Heart left ventricle (tissue), 16 donors: ENCODE measurements around the gene MPI. TPM values are rescaled to one million over a fixed set of nuclear protein-coding genes. Genes with fewer than 3 reads are reported as not detected.
"Not testable (repeated sequence)": the region's sequence is repeated elsewhere in the genome, so short reads cannot be mapped to it uniquely, and the experiment has no call there.

Experiments used
- ATAC-seq, 4 donors: fragments of 200-7000 bp; cut with Tn5 transposase; one replicate each; pipeline ENCODE4 v1.9.1; 2020 to 2022; ENCODE audit warnings: moderate library complexity in 4 of 4, mild to moderate bottlenecking in 3 of 4, moderate number of reproducible peaks in 1 of 4
- DNase-seq, 5 donors: peaks; one replicate each; pipeline ENCODE4 v3.0.0-alpha.2; 2020
- H3K27ac ChIP-seq, 12 donors: fragments of 200-600 bp; sonication (generic) in 4 of 12; one replicate each; pipeline versions ENCODE4 v1.5.0 to v1.8.0; 2016 to 2022; ENCODE audit warnings: mild to moderate bottlenecking in 2 of 12
- H3K27me3 ChIP-seq, 9 donors: fragments of 200-600 bp; sonication (generic) in 2 of 9; one replicate each; pipeline versions ENCODE4 v1.5.1 to v1.8.0; 2016 to 2022; ENCODE audit warnings: mild to moderate bottlenecking in 3 of 9
- H3K36me3 ChIP-seq, 9 donors: fragments of 200-600 bp; sonication (generic) in 2 of 9; one replicate each; pipeline versions ENCODE4 v1.5.0 to v1.8.0; 2018 to 2022; ENCODE audit warnings: mild to moderate bottlenecking in 2 of 9
- H3K4me1 ChIP-seq, 12 donors: fragments of 200-600 bp; sonication (generic) in 4 of 12; one replicate each; pipeline versions ENCODE4 v1.5.0 to v1.8.0; 2016 to 2022; ENCODE audit warnings: mild to moderate bottlenecking in 3 of 12
- H3K4me3 ChIP-seq, 12 donors: fragments of 200-600 bp; sonication (generic) in 4 of 12; one replicate each; pipeline versions ENCODE4 v1.5.0 to v1.8.0; 2017 to 2022; ENCODE audit warnings: mild to moderate bottlenecking in 9 of 12, moderate library complexity in 4 of 12
- H3K9me3 ChIP-seq, 12 donors: fragments of 200-600 bp; sonication (generic) in 4 of 12; one replicate each; pipeline versions ENCODE4 v1.5.0 to v1.8.0; 2016 to 2022; ENCODE audit warnings: mild to moderate bottlenecking in 1 of 12
- CTCF ChIP-seq, 12 donors: fragments of 200-600 bp; sonication (generic) in 4 of 12; IDR thresholded peaks; one replicate each; pipeline versions ENCODE4 v1.5.0 to v1.8.0; 2018 to 2022; ENCODE audit warnings: antibody characterized with exemption in 12 of 12, mild to moderate bottlenecking in 5 of 12
- POLR2A ChIP-seq, 2 donors: fragments of 450-650 bp; IDR thresholded peaks; one replicate each; pipeline ENCODE4 v1.6.1; 2017; ENCODE audit warnings: antibody characterized with exemption in 2 of 2, mild to moderate bottlenecking in 2 of 2, moderate library complexity in 2 of 2
- WGBS, 4 donors: extraction: QIAGEN DNeasy Blood & Tissue Kit in 2 of 4; methylation state at CpG; one replicate each; pipeline versions ENCODE4 v1.1.5 to v1.1.7; 2013 to 2018; 5-methylcytosine and 5-hydroxymethylcytosine counted together
- intact Hi-C, 10 donors: fragments of 100-400 bp; cut with DNase I; formaldehyde crosslinking; loops; one replicate each; pipeline versions ENCODE4 v1.11.1 to v1.14.2; 2022
- polyA plus RNA-seq, 2 donors: library from polyadenylated mRNA; stranded (reverse); fragments of 200-250 nt; gene quantifications; one replicate each; pipeline ENCODE4 v1.2.3, GENCODE V29; 2013
- total RNA-seq, 9 donors: library from RNA; depleted of rRNA in 2 of 9; stranded (reverse); fragments of >200 nt in 2 of 9; fragmentation: NEBNext Ultra II Directional in 3 of 9; extraction: Animal tissue kit (Norgen Biotek cat#: 25700) in 3 of 9; gene quantifications; one replicate each; pipeline versions ENCODE4 v1.1.0 to v1.2.4, GENCODE V29; 2016 to 2023
- donor health status: ischemic (EF 13 %, LVEDD 7.1; RV severe dilation, severe dysfunction).
- donor health status: healthy with polysubstance abuse.
- donor health status: DM: no; HTN: yes; CAD: no.
- donor health status: DM: no; HTN: no; CAD: no.
- donor health status: ischemic (EF 25% LVEDD 6.9; RV normal size, moderate dysfunction).
- donor health status: ischemic (EF 25% LVEDD 5.7; RV mildly dilated, moderate dysfunction).
- donor health status: healthy.
- donor health status: DM: yes; HTN: yes; CAD: no.
- donor health status: ischemic (EF 35%, LVEDD 5.7; RV mildly dilated, moderate dysfunction).
- donor health status: nonischemic (EF 11% LVEDD 7.7; RV severe dilation, severe dysfunction).
- donor health status: DM: yes; HTN: yes; CAD: no.
- donor health status: PGD.
- donor health status: ischemic (EF 29% LVEDD 5.4; RV normal size, mild dysfunction).
- donor health status: nonischemic (EF 23%, LVEDD 6.1; RV moderate dilation, normal function).

The MPI gene
- total and polyA plus RNA-seq, 11 donors = 22.4 to 85.7 (median 59.0) TPM

GRCh38 chr15:74892313-74892712 lies 2.5 kb downstream of the MPI start:
- 65 to 76% (median 73%) methylated on average over 2 to 3 of the region's 3 CpGs for WGBS, 4 donors
- no peak for ATAC-seq
- intact Hi-C loops = loop anchor here in 2 of 10 donors (5.0 to 10.0 kb wide), 2 partner anchors 45 to 48 kb away; partner anchors contain the start of gene ULK3 (in 1 of the 2)
- H3K4me3 ChIP-seq = no peak overlapping the region
- no peak for TF ChIP-seq POLR2A (IDR thresholded peaks at IDR 0.05)
- no peak for TF ChIP-seq CTCF (IDR thresholded peaks at IDR 0.05)
- peaks cover 0 to 32% (median 19%) of the 10 kb centered on the region in 9 donors for H3K36me3 ChIP-seq
- H3K9me3 ChIP-seq = no peaks in the 10 kb centered on the region
- no peaks in the 10 kb centered on the region for H3K27me3 ChIP-seq
- peaks cover 2 to 51% (median 25%) of the 10 kb centered on the region in 12 donors for H3K4me1 ChIP-seq
- DNase-seq = peak in 1 of 5 donors; percentile 37
- H3K27ac ChIP-seq = peak overlapping the region in 5 of 12 donors; percentile 42 to 89 (median 86)

DNA sequence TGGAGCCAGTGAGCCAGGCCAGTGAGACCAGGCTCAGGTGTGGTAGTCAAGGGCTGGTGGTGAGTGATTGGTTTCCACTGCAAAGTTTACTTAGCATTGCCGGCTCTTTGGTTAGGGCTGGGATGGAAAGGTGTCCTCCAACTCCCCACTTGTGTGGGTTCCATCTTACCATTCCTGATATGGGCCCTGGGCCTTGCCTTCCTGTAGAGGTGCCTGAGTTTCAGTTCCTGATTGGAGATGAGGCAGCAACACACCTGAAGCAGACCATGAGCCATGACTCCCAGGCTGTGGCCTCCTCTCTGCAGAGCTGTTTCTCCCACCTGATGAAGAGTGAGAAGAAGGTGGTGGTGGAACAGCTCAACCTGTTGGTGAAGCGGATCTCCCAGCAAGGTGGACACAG lies 3.1 kb downstream of the MPI start:
- intact Hi-C loops = loop anchor here in 2 of 10 donors (5.0 to 10.0 kb wide), 2 partner anchors 46 to 48 kb away; partner anchors contain the start of gene ULK3 (in 1 of the 2)

DNA sequence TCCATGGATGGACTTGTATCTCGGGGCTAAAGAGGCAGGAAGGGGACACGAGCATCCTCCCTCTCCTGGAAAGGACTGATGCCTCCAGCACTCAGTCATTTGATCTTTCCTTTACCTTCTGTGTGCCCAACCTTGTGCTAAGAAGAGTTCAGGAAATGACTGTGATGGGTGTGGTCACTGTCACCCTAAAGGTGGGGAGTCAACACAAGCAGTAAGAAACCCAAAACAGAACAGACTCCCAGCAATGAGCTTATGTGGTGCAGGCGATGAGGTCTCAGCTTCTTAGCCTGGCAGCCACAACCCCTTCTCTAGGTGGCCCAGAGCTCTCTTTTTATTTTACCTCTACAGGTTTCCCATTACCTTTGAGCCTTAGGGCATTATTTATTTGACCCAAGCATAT lies 3.8 kb downstream of the MPI start:
- Histone ChIP-seq H3K9me3 (no peaks in the 10 kb centered on the region), H3K27ac (peak overlapping the region in 1 of 12 donors; percentile 42), H3K4me1 (peaks cover 2 to 62% (median 26%) of the 10 kb centered on the region in 12 donors), H3K36me3 (peaks cover 0 to 43% (median 25%) of the 10 kb centered on the region in 9 donors), H3K27me3 (no peaks in the 10 kb centered on the region), H3K4me3 (no peak overlapping the region)
- ATAC-seq = no peak
- no peak for DNase-seq
- WGBS, 4 donors = 83 to 90% (median 88%) methylated on average over 3 of the region's 3 CpGs
- intact Hi-C loops = loop anchor here in 2 of 10 donors (5.0 to 10.0 kb wide), 2 partner anchors 46 to 49 kb away; partner anchors contain the start of gene ULK3 (in 1 of the 2)
- TF ChIP-seq POLR2A (IDR thresholded peaks at IDR 0.05) = no peak
- no peak for TF ChIP-seq CTCF (IDR thresholded peaks at IDR 0.05)

More for the DNA sequence above, 3.1 kb downstream of the MPI start:
- peaks cover 2 to 57% (median 26%) of the 10 kb centered on the region in 12 donors for H3K4me1 ChIP-seq
- no peak overlapping the region for H3K4me3 ChIP-seq
- H3K36me3 ChIP-seq = peaks cover 0 to 36% (median 20%) of the 10 kb centered on the region in 9 donors
- TF ChIP-seq CTCF (IDR thresholded peaks at IDR 0.05) (no peak), POLR2A (IDR thresholded peaks at IDR 0.05) (no peak)
- 97 to 100% (median 99%) methylated on average over 1 to 2 of the region's 2 CpGs for WGBS, 4 donors
- no peaks in the 10 kb centered on the region for H3K9me3 ChIP-seq
- peak overlapping the region in 1 of 12 donors; percentile 42 for H3K27ac ChIP-seq
- ATAC-seq = no peak
- H3K27me3 ChIP-seq = no peaks in the 10 kb centered on the region
- no peak for DNase-seq

GRCh38 chr15:74894383-74894782 lies 4.5 kb downstream of the MPI start:
- intact Hi-C loops = loop anchor here in 2 of 10 donors (5.0 to 10.0 kb wide), 2 partner anchors 47 to 50 kb away; partner anchors contain the start of gene ULK3 (in 1 of the 2)
- H3K4me1 ChIP-seq = peaks cover 0 to 54% (median 20%) of the 10 kb centered on the region in 12 donors
- not testable (repeated sequence) for H3K4me3 ChIP-seq, H3K9me3 ChIP-seq, H3K27me3 ChIP-seq, ATAC-seq, H3K27ac ChIP-seq
- peak in 1 of 5 donors; percentile 8 for DNase-seq
- H3K36me3 ChIP-seq = peaks cover 0 to 51% (median 32%) of the 10 kb centered on the region in 9 donors
- 95 to 98% (median 97%) methylated on average over 7 of the region's 7 CpGs for WGBS, 4 donors
